ENCODE results near the gene GSTM3.

GSTM3 gene

GRCh38 chr1:109726007-109726406, 14.8 kb downstream of the GSTM3 start:
- DNase-seq (ENCODE audit: low read depth): no peak
- H3K4me3 ChIP-seq (ENCODE audit: control insufficient read depth, low read depth, low read length): no peak overlapping the region
- TF ChIP-seq, protein P1, sequence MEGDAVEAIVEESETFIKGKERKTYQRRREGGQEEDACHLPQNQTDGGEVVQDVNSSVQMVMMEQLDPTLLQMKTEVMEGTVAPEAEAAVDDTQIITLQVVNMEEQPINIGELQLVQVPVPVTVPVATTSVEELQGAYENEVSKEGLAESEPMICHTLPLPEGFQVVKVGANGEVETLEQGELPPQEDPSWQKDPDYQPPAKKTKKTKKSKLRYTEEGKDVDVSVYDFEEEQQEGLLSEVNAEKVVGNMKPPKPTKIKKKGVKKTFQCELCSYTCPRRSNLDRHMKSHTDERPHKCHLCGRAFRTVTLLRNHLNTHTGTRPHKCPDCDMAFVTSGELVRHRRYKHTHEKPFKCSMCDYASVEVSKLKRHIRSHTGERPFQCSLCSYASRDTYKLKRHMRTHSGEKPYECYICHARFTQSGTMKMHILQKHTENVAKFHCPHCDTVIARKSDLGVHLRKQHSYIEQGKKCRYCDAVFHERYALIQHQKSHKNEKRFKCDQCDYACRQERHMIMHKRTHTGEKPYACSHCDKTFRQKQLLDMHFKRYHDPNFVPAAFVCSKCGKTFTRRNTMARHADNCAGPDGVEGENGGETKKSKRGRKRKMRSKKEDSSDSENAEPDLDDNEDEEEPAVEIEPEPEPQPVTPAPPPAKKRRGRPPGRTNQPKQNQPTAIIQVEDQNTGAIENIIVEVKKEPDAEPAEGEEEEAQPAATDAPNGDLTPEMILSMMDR (IDR thresholded peaks at IDR 0.05; ENCODE audit: control insufficient read depth, insufficient read depth, low read depth, low read length, missing control alignments): no peak

DNA sequence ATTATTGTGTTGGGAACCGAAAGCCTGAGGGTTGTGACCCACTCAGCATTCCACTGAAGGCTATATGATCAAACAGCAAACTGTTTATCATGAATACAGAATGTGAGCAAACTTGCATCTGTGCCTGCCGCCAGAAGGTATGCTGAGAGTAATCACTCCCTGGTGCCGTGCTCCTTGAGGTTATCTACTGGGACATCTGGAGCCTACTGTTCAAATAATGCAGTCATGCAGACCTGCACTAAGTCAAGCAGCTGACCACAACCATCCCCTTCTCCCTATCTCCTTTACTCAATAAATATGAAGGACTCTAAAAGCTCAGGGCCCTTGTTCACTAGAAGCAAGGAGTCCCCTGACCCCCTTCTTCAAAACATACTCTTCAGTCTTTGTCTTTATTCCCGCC, 15.3 kb downstream of the GSTM3 start:
- H3K4me3 ChIP-seq (ENCODE audit: control insufficient read depth, low read depth, low read length): no peak overlapping the region
- DNase-seq (ENCODE audit: low read depth): no peak
- TF ChIP-seq, protein P1 (IDR thresholded peaks at IDR 0.05; ENCODE audit: control insufficient read depth, insufficient read depth, low read depth, low read length, missing control alignments): no peak

DNA sequence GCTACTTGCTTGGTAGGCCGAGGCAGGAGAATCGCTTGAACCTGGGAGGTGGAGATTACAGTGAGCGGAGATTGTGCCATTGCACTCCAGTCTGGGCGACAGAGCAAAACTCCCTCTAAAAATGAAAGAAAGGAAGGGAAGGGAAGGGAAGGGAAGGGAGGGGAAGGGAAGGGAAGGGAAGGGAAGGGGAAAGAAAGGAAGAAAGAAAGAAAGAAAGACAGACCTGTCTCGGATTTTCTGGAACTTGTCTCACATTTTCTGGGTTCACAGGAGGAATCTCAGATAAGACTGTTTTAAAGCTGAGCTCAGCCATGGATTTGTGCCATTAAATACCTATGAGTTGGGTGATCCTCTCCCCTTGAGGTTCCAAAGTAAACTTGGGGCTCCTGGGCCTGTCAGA, 15.9 kb downstream of the GSTM3 start:
- no peak for DNase-seq (ENCODE audit: low read depth)
- TF ChIP-seq, protein P1 (IDR thresholded peaks at IDR 0.05; ENCODE audit: control insufficient read depth, insufficient read depth, low read depth, low read length, missing control alignments): no peak
- no peak overlapping the region for H3K4me3 ChIP-seq (ENCODE audit: control insufficient read depth, low read depth, low read length)

- TF ChIP-seq, protein P1 (IDR thresholded peaks at IDR 0.05; ENCODE audit: control insufficient read depth, insufficient read depth, low read depth, low read length, missing control alignments): no peak
- H3K4me3 ChIP-seq (ENCODE audit: control insufficient read depth, low read depth, low read length): no peak overlapping the region
- no peak for DNase-seq (ENCODE audit: low read depth)
These were observed 17.7 kb downstream of the GSTM3 start for GRCh38 chr1:109722908-109723691.

DNA sequence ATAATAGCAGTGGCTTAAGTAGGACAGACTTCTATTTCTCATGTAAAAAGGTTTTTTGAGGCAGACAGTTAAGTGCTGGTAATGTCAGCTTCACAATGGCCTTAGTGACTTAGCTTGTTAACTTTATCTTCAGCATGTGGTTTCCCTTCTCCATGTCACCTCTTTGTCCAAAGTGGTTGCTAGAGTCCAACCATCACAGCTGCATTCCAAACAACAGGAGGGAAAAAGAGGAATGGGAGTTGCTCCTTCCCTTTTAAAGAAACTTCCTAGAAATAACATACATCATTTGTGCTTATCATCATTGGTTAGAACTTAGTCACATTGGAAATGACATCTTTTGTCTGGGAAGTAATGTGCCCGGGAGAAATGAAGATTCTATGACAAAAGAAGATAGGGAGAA, 18.9 kb downstream of the GSTM3 start:
- DNase-seq (ENCODE audit: low read depth): no peak
- TF ChIP-seq, protein P1 (IDR thresholded peaks at IDR 0.05; ENCODE audit: control insufficient read depth, insufficient read depth, low read depth, low read length, missing control alignments): no peak

GRCh38 chr1:109721042-109721441, 19.8 kb downstream of the GSTM3 start:
- DNase-seq (ENCODE audit: low read depth): no peak
- TF ChIP-seq, protein P1 (IDR thresholded peaks at IDR 0.05; ENCODE audit: control insufficient read depth, insufficient read depth, low read depth, low read length, missing control alignments): no peak
- H3K4me3 ChIP-seq (ENCODE audit: control insufficient read depth, low read depth, low read length): no peak overlapping the region

More for the DNA sequence above, 18.9 kb downstream of the GSTM3 start:
- H3K4me3 ChIP-seq (ENCODE audit: control insufficient read depth, low read depth, low read length): no peak overlapping the region
